ENCODE measurements around the gene TRPM5.
A peak's percentile ranks its signal among the peaks of the same experiment; 100 is the strongest.

Gene TRPM5

GRCh38 chr11:2421996-2422395 is 22.3 kb downstream of the TRPM5 start:
- DNase-seq (ENCODE audit: low read depth in 2 of 2) = no peak

GRCh38 chr11:2421226-2421994 is 22.9 kb downstream of the TRPM5 start:
- DNase-seq (ENCODE audit: low read depth in 2 of 2) = no peak

- DNase-seq (ENCODE audit: low read depth in 2 of 2) = peak; percentile 39 to 54
Measured at GRCh38 chr11:2420502-2421225, 23.6 kb downstream of the TRPM5 start.

DNA sequence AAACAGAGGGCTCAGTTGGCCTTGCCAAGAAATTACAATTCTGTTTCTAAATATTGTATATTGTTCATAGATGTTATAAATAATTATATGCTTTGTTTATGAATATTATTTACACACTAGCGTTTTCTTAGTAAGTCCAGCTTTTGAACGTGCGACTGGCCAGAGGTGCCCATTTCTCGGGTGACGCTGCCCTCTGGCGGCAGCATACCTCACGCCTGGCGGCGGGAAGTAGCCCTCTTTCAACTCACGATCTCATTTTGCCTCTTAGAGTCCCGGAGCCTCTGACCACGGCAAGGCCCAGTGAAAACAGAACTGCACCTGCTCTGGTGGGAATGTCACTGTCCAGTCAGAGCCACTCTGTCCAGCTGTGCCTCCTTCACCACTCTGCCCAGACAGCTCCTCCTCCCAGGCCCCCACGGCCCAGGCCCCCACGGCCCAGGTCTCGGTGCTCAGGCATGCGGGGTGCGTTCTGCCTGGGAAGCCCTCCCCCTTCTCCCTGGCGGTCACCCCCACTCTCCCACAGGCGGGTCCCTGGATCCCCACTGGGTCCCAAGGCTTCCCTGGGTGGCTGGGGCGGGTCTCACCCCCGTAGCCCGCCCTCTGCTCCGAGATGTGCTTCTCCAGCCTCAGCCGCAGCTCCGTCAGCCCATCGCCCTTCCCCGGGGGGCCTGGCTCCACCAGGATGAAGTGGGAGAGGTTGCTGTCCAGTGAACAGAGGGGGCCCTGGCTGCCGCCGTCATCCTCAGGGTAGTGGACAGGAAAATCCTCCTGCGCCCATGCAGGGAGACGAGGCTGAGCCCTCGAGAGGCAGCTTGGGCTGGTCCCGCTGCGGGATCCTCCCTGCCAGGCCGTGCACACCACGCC is 24.4 kb downstream of the TRPM5 start:
- peak; percentile 31 to 37 for DNase-seq (ENCODE audit: low read depth in 2 of 2)

GRCh38 chr11:2418693-2419360 is 25.5 kb downstream of the TRPM5 start:
- DNase-seq (ENCODE audit: low read depth in 2 of 2) = no peak

- no peak for DNase-seq (ENCODE audit: low read depth in 2 of 2)
Measured at GRCh38 chr11:2417856-2418692, 26.2 kb downstream of the TRPM5 start.

DNA sequence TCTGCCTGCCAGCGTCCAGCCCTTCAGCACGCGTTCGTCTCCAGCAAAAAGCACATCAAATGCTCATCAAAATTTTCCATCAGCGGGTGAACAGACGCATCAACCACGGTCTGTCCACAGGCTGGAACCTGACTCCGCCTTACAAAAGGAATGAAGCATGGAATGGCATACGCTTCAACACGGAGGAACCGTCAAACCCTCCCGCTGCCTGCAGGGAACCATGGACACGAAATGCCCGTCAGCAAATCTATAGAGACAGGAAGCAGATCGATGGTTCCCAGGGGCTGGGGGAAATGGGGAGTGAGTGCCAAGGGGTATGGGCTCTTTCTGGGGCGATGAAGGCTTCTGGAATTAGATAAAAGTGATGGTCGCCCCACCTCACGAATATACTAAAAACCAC is 27.5 kb downstream of the TRPM5 start:
- DNase-seq (ENCODE audit: low read depth in 2 of 2) = no peak

GRCh38 chr11:2415601-2416380 is 28.5 kb downstream of the TRPM5 start:
- DNase-seq (ENCODE audit: low read depth in 2 of 2) = no peak

DNA sequence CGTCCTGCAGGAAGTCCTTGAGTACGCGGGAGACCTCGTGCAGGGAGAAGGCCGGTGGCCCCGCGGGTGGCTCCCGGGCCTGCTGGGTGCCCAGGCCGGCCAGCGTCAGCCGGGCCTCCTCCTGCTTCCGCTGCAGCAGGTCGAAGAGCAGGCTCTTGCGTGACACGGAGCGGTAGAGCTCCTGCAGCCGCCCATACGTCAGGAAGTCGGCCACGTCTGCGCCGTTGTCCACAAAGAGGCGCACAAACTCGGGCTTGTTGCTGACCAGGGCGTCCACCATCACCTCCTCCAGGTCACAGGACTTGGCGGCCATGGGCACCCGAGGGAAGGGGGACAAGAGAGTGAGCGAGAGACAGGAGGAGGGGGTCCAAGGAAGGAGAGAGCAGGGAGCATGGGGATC is 29.1 kb downstream of the TRPM5 start:
- no peak for DNase-seq (ENCODE audit: low read depth in 2 of 2)

GRCh38 chr11:2414616-2415015 is 29.7 kb downstream of the TRPM5 start:
- no peak for DNase-seq (ENCODE audit: low read depth in 2 of 2)

- no peak for DNase-seq (ENCODE audit: low read depth in 2 of 2)
Measured at GRCh38 chr11:2413742-2414579, 30.4 kb downstream of the TRPM5 start.

DNA sequence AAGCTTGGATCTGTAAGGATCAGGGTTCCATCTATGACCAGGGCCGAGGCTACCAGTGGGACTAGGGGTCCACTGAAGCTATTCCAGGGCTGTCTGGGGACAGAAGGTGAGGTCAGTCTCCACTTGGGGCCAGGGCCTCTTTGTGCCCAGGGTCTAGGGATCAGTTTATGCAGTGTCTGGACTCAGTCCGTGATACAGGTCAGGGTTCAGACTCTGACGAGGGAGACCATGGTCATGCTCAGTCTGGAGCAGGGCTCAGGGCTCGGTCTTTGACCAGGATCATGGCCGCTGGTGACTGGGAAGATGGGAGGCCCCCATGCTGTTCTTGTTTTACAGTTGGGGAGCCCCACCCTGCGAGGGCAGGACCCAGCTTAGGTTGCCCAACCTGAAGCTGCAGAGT is 32.0 kb downstream of the TRPM5 start:
- DNase-seq (ENCODE audit: low read depth in 2 of 2) = no peak

GRCh38 chr11:2411446-2412305 is 32.6 kb downstream of the TRPM5 start:
- no peak for DNase-seq (ENCODE audit: low read depth in 2 of 2)

GRCh38 chr11:2410616-2411015 is 33.7 kb downstream of the TRPM5 start:
- no peak for DNase-seq (ENCODE audit: low read depth in 2 of 2)

- no peak for DNase-seq (ENCODE audit: low read depth in 2 of 2)
Measured at GRCh38 chr11:2409611-2410468, 34.5 kb downstream of the TRPM5 start.

DNA sequence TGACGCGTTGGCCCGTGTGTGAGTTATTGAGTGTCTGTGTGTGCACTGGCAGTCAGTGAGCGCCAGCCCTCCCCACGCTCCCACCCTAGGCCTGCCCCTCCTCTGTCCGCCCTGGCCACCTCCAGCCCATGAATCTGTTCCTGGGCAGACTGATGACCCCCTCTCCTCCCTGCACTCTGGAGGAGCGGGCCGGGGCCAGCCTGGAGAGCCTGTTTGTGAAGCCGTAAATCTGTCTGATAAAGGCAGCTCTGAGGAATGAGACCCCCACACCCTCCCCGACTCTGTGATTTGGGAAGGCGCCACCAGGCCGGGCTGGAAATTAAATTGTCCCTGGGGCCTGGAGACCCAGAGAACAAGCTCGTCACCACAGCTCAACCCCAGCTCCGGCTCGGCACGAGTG is 35.2 kb downstream of the TRPM5 start:
- no peak for DNase-seq (ENCODE audit: low read depth in 2 of 2)

DNA sequence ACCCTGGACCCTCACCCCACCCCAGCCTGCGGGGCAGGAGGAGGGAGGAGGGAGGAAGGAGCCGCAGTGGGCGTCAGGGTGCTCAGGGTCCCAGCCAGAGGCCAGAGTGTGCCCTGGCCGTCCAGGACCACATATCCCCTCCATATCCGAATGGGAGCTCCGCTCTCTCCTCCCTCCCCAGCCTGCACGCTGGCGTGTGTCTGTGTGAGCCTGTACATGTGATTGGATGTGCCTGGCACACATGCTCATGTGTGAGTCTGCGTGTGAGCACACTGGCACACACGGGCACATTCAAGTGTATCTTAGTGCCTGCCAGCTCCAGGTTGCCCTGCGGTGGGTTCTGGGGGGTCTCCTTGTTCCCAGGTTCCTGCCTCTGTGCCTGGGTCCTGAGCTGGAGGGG is 35.6 kb downstream of the TRPM5 start:
- no peak for DNase-seq (ENCODE audit: low read depth in 2 of 2)
